ENCODE measurements around the gene WAC. TPM values are rescaled to one million over a fixed set of nuclear protein-coding genes. Genes with fewer than 3 reads are reported as not detected.
"Not testable (repeated sequence)": the region's sequence is repeated elsewhere in the genome, so short reads cannot be mapped to it uniquely, and the experiment has no call there.

Gene WAC
- total RNA-seq, result 100 to 1,000 TPM; 128 to 132 TPM

GRCh38 chr10:28532337-28533185, at the start of gene WAC:
Gene WAC (plus strand): TSS chr10:28533118. CDS start chr10:28533580, 462 bp downstream.
- Mint-ChIP-seq H3K9me3 (no peaks in the 10 kb centered on the region), H3K36me3 (ENCODE audit: low read depth) (peaks cover 64% of the 10 kb centered on the region), H3K27ac (peak within 1 kb of the TSS; percentile 100), H3K4me3 (peak within 1 kb of the TSS; percentile 99), H3K27me3 (no peaks in the 10 kb centered on the region), H3K4me1 (peaks cover 58% of the 10 kb centered on the region)
- DNase-seq, result peak; percentile 97
- CTCF ChIA-PET, result interaction anchor here (0.9 to 1.5 kb wide), 2 partner anchors 18 to 77 kb away, joined by 3 read pairs; no protein-coding TSS in a partner anchor
- POLR2A ChIA-PET, result interaction anchor here (0.8 to 4.7 kb wide), 19 partner anchors 8 to 1290 kb away, joined by 3 to 53 read pairs (median 4); partner anchors contain the start of genes BAMBI and RAB18

- H3K36me3 Mint-ChIP-seq (ENCODE audit: low read depth), result no peaks in the 10 kb centered on the region
- DNase-seq, result no peak
- ChIA-PET POLR2A (no interaction called here), CTCF (no interaction called here)
- H3K4me1 Mint-ChIP-seq, result peaks cover 5% of the 10 kb centered on the region
- no peak overlapping the region for H3K4me3 Mint-ChIP-seq
- no peak overlapping the region for H3K27ac Mint-ChIP-seq
- peaks cover 1% of the 10 kb centered on the region for H3K27me3 Mint-ChIP-seq
- H3K9me3 Mint-ChIP-seq, result no peaks in the 10 kb centered on the region
These were observed 43.7 kb upstream of the WAC start for GRCh38 chr10:28489206-28489605.

- H3K4me3 Mint-ChIP-seq; H3K27ac Mint-ChIP-seq; DNase-seq; H3K4me1 Mint-ChIP-seq; CTCF ChIA-PET; H3K27me3 Mint-ChIP-seq; H3K9me3 Mint-ChIP-seq; H3K36me3 Mint-ChIP-seq (ENCODE audit: low read depth); POLR2A ChIA-PET: not testable (repeated sequence)
These were observed 42.6 kb upstream of the WAC start for GRCh38 chr10:28490256-28490865.

GRCh38 chr10:28492116-28492920, 40.6 kb upstream of the WAC start:
- CTCF ChIA-PET, result interaction anchor here (0.6 kb wide), 1 partner anchor 11 kb away, joined by 4 read pairs; no protein-coding TSS in a partner anchor
- H3K27ac Mint-ChIP-seq, result no peak overlapping the region
- H3K36me3 Mint-ChIP-seq (ENCODE audit: low read depth), result no peaks in the 10 kb centered on the region
- POLR2A ChIA-PET, result no interaction called here
- DNase-seq, result no peak
- peaks cover 1% of the 10 kb centered on the region for H3K4me1 Mint-ChIP-seq
- H3K9me3 Mint-ChIP-seq, result no peaks in the 10 kb centered on the region
- H3K4me3 Mint-ChIP-seq, result no peak overlapping the region
- H3K27me3 Mint-ChIP-seq, result peaks cover 8% of the 10 kb centered on the region

- Mint-ChIP-seq H3K4me3 (no peak overlapping the region), H3K4me1 (no peaks in the 10 kb centered on the region), H3K36me3 (ENCODE audit: low read depth) (no peaks in the 10 kb centered on the region), H3K9me3 (no peaks in the 10 kb centered on the region), H3K27me3 (peaks cover 8% of the 10 kb centered on the region), H3K27ac (no peak overlapping the region)
- DNase-seq, result no peak
- ChIA-PET POLR2A (no interaction called here), CTCF (no interaction called here)
These were observed 38.5 kb upstream of the WAC start for GRCh38 chr10:28494420-28494819.

- Mint-ChIP-seq H3K4me1 (no peaks in the 10 kb centered on the region), H3K27me3 (peaks cover 8% of the 10 kb centered on the region), H3K4me3 (no peak overlapping the region), H3K36me3 (ENCODE audit: low read depth) (no peaks in the 10 kb centered on the region), H3K9me3 (no peaks in the 10 kb centered on the region), H3K27ac (no peak overlapping the region)
- ChIA-PET POLR2A (no interaction called here), CTCF (no interaction called here)
- no peak for DNase-seq
These were observed 37.8 kb upstream of the WAC start for GRCh38 chr10:28495084-28495483.

- ChIA-PET CTCF (no interaction called here), POLR2A (no interaction called here)
- Mint-ChIP-seq H3K4me3 (no peak overlapping the region), H3K9me3 (no peaks in the 10 kb centered on the region), H3K4me1 (no peaks in the 10 kb centered on the region), H3K27ac (no peak overlapping the region), H3K27me3 (peaks cover 8% of the 10 kb centered on the region), H3K36me3 (ENCODE audit: low read depth) (no peaks in the 10 kb centered on the region)
- DNase-seq, result no peak
These were observed 36.9 kb upstream of the WAC start for GRCh38 chr10:28496017-28496416.

- Mint-ChIP-seq H3K27ac (no peak overlapping the region), H3K9me3 (no peaks in the 10 kb centered on the region), H3K36me3 (ENCODE audit: low read depth) (no peaks in the 10 kb centered on the region), H3K4me1 (no peaks in the 10 kb centered on the region), H3K27me3 (peaks cover 6% of the 10 kb centered on the region), H3K4me3 (no peak overlapping the region)
- DNase-seq, result no peak
- CTCF ChIA-PET, result no interaction called here
- POLR2A ChIA-PET, result no interaction called here
These were observed 36.4 kb upstream of the WAC start for GRCh38 chr10:28496481-28496961.

GRCh38 chr10:28497313-28498126, 35.4 kb upstream of the WAC start:
- H3K4me3 Mint-ChIP-seq, result no peak overlapping the region
- H3K36me3 Mint-ChIP-seq (ENCODE audit: low read depth), result no peaks in the 10 kb centered on the region
- H3K4me1 Mint-ChIP-seq, result peaks cover 2% of the 10 kb centered on the region
- CTCF ChIA-PET, result no interaction called here
- H3K9me3 Mint-ChIP-seq, result no peaks in the 10 kb centered on the region
- H3K27ac Mint-ChIP-seq, result no peak overlapping the region
- DNase-seq, result no peak
- POLR2A ChIA-PET, result no interaction called here
- H3K27me3 Mint-ChIP-seq, result peaks cover 6% of the 10 kb centered on the region

GRCh38 chr10:28500203-28500602, 32.7 kb upstream of the WAC start:
- H3K27me3 Mint-ChIP-seq; DNase-seq; H3K4me1 Mint-ChIP-seq; POLR2A ChIA-PET; H3K4me3 Mint-ChIP-seq; H3K27ac Mint-ChIP-seq; H3K36me3 Mint-ChIP-seq (ENCODE audit: low read depth); H3K9me3 Mint-ChIP-seq: not testable (repeated sequence)
- CTCF ChIA-PET, result interaction anchor here (0.6 to 1.4 kb wide), 2 partner anchors 15 to 106 kb away, joined by 3 read pairs; no protein-coding TSS in a partner anchor

GRCh38 chr10:28503114-28503513, 29.8 kb upstream of the WAC start:
- POLR2A ChIA-PET, result no interaction called here
- DNase-seq, result no peak
- H3K27ac Mint-ChIP-seq, result no peak overlapping the region
- no peak overlapping the region for H3K4me3 Mint-ChIP-seq
- no peaks in the 10 kb centered on the region for H3K9me3 Mint-ChIP-seq
- H3K4me1 Mint-ChIP-seq, result peaks cover 2% of the 10 kb centered on the region
- no peaks in the 10 kb centered on the region for H3K36me3 Mint-ChIP-seq (ENCODE audit: low read depth)
- H3K27me3 Mint-ChIP-seq, result no peaks in the 10 kb centered on the region
- CTCF ChIA-PET, result no interaction called here

GRCh38 chr10:28505359-28505959, 27.5 kb upstream of the WAC start:
- Mint-ChIP-seq H3K4me3 (no peak overlapping the region), H3K27me3 (peaks cover 2% of the 10 kb centered on the region), H3K9me3 (no peaks in the 10 kb centered on the region), H3K36me3 (ENCODE audit: low read depth) (no peaks in the 10 kb centered on the region), H3K27ac (no peak overlapping the region), H3K4me1 (peaks cover 2% of the 10 kb centered on the region)
- POLR2A ChIA-PET, result no interaction called here
- CTCF ChIA-PET, result no interaction called here
- DNase-seq, result no peak
